ENCODE results near the gene DEFB114. TPM values are rescaled to one million over a fixed set of nuclear protein-coding genes. Genes with fewer than 3 reads are reported as not detected.
"Not testable (repeated sequence)": the region's sequence is repeated elsewhere in the genome, so short reads cannot be mapped to it uniquely, and the experiment has no call there.

Gene DEFB114
- total RNA-seq, 6 donors from 2014 or later, result not detected

DNA sequence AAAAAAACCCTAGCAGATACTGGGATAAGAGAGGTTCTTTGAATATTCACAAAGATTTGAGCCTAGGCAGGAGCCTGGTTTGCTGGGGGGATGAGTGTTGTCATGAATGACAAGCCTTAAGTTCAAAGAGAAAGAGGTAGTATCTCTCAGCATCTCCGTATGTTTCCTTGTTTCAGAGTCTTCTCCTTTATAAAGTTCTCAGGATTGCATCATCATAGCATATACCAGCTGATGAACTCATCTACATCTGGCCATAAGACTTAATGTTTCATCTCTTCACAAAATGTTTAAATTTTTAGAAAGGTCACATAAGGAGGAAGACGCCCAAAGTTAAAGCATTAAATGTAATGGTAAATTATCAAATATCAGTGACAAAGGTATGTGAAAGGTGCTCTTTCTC is 17.1 kb downstream of the DEFB114 start:
- Histone ChIP-seq H3K9me3 (no peaks in the 10 kb centered on the region), H3K27ac (no peak overlapping the region), H3K36me3 (no peaks in the 10 kb centered on the region), H3K27me3 (no peaks in the 10 kb centered on the region), H3K4me1 (no peaks in the 10 kb centered on the region), H3K4me3 (no peak overlapping the region)
- TF ChIP-seq, protein P1, sequence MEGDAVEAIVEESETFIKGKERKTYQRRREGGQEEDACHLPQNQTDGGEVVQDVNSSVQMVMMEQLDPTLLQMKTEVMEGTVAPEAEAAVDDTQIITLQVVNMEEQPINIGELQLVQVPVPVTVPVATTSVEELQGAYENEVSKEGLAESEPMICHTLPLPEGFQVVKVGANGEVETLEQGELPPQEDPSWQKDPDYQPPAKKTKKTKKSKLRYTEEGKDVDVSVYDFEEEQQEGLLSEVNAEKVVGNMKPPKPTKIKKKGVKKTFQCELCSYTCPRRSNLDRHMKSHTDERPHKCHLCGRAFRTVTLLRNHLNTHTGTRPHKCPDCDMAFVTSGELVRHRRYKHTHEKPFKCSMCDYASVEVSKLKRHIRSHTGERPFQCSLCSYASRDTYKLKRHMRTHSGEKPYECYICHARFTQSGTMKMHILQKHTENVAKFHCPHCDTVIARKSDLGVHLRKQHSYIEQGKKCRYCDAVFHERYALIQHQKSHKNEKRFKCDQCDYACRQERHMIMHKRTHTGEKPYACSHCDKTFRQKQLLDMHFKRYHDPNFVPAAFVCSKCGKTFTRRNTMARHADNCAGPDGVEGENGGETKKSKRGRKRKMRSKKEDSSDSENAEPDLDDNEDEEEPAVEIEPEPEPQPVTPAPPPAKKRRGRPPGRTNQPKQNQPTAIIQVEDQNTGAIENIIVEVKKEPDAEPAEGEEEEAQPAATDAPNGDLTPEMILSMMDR (IDR thresholded peaks at IDR 0.05), result no peak
- no peak for TF ChIP-seq POLR2AphosphoS5 (IDR thresholded peaks at IDR 0.05)
- no peak for TF ChIP-seq EP300 (IDR thresholded peaks at IDR 0.05)
- no peak for TF ChIP-seq POLR2A (IDR thresholded peaks at IDR 0.05)
- 64 to 86% methylated on average over 2 of the region's 2 CpGs for WGBS, 2 donors
- ATAC-seq (ENCODE audit: low FRiP score in 2 of 2) (no peak), DNase-seq (no peak)

DNA sequence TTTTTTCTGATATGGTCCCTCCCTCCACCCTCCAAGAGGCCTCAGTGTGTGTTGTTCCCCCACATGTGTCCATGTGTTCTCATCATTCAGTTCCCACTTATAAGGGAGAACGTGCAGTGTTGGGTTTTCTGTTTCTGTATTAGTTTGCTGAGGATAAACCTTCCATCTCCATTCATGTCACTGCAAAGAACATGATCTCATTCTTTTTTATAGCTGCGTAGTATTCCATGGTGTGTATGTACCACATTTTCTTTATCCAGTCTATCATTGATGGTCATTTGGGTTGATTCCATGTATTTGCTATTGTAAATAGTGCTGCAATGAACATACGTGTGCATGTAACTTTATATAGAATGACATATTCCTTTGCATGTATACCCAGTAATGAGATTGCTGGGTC is 19.9 kb downstream of the DEFB114 start:
- H3K4me1 ChIP-seq; ATAC-seq (ENCODE audit: low FRiP score in 2 of 2); H3K27me3 ChIP-seq; H3K36me3 ChIP-seq; DNase-seq; H3K27ac ChIP-seq; H3K9me3 ChIP-seq; H3K4me3 ChIP-seq: not testable (repeated sequence)
- WGBS, 2 donors, result 93 to 94% methylated on average over 3 of the region's 3 CpGs

DNA sequence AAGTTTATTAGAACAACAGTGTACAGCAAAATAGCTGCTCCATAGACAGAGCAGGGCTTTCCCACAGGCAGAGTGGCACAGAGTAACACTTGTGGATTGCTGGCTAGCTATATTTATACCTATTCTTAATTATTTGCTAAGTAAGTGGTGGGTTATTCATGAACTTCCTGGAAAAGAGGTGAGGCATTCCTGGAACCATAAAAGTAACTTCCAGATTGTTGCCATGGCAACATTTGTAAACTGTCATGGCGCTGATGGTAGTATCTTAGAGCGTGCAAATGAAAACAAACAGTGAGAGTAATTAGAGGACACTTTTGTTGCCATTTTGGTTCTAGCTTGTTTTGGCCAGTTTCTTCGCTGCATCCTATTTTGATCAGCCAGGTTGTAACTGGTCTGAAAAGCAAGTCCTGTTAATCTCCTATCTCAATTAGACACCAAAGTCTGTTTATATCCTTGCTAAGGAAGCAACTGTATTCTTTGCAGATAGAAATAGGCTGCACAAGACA is 23.9 kb downstream of the DEFB114 start:
- H3K4me3 ChIP-seq, result no peak overlapping the region
- WGBS, 2 donors, result 56 to 75% methylated on average over 3 of the region's 3 CpGs
- no peak overlapping the region for H3K27ac ChIP-seq
- TF ChIP-seq, protein P1 (IDR thresholded peaks at IDR 0.05), result no peak
- TF ChIP-seq EP300 (IDR thresholded peaks at IDR 0.05) (no peak), POLR2A (IDR thresholded peaks at IDR 0.05) (no peak), POLR2AphosphoS5 (IDR thresholded peaks at IDR 0.05) (no peak)
- H3K27me3 ChIP-seq, result no peaks in the 10 kb centered on the region
- H3K9me3 ChIP-seq, result no peaks in the 10 kb centered on the region
- ATAC-seq (ENCODE audit: low FRiP score in 2 of 2), result no peak
- no peaks in the 10 kb centered on the region for H3K4me1 ChIP-seq
- DNase-seq, result no peak
- H3K36me3 ChIP-seq, result no peaks in the 10 kb centered on the region

DNA sequence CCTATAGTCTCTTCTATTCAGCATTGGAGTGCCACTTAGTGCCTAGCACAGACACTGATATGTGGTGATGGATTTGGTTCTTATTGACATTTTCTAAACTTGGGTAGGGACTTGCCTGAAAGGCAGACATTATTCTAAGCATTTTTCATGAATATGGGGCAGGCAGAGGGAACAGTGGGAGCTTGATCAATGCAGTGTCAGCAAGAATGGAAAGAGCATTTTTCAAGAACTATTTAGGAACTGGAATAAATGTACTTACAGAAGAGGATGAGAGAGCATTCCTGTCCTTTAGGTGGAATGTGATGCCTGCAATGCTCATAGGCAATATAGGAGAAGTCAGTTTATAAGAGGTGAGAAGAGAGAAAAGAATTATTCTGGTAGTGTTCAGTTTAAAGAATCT is 26.2 kb downstream of the DEFB114 start:
- H3K36me3 ChIP-seq, result no peaks in the 10 kb centered on the region
- H3K27me3 ChIP-seq, result no peaks in the 10 kb centered on the region
- H3K4me3 ChIP-seq, result no peak overlapping the region
- H3K4me1 ChIP-seq, result no peaks in the 10 kb centered on the region
- ATAC-seq (ENCODE audit: low FRiP score in 2 of 2), result no peak
- TF ChIP-seq EP300 (IDR thresholded peaks at IDR 0.05), result no peak
- TF ChIP-seq, protein P1 (IDR thresholded peaks at IDR 0.05), result no peak
- H3K27ac ChIP-seq, result no peak overlapping the region
- no peak for DNase-seq
- H3K9me3 ChIP-seq, result no peaks in the 10 kb centered on the region

DNA sequence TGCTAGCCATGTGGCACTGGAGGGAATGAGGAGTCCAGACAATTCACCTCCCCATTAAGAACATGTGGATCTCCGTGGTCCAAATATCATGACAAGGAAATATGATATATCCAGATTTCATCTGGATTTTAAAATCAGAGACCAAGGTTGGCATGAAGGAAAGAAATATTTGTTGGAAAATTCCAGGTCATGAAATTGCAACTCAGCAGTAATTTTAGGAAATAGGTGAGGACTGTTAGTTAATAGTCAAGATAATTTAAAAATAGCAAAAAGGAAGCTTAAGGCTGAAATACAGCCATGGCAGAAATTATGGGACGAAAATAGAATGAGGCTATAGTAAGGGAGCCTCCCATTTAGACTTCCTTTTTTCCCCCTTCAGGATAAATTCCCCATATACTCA is 26.9 kb downstream of the DEFB114 start:
- DNase-seq, result no peak
- H3K4me1 ChIP-seq, result no peaks in the 10 kb centered on the region
- no peak overlapping the region for H3K4me3 ChIP-seq
- no peaks in the 10 kb centered on the region for H3K9me3 ChIP-seq
- no peaks in the 10 kb centered on the region for H3K27me3 ChIP-seq
- no peak overlapping the region for H3K27ac ChIP-seq
- ATAC-seq (ENCODE audit: low FRiP score in 2 of 2), result no peak
- TF ChIP-seq, protein P1 (IDR thresholded peaks at IDR 0.05), result no peak
- TF ChIP-seq POLR2A (IDR thresholded peaks at IDR 0.05) (no peak), EP300 (IDR thresholded peaks at IDR 0.05) (no peak), POLR2AphosphoS5 (IDR thresholded peaks at IDR 0.05) (no peak)
- WGBS, 2 donors, result 51 to 62% methylated on average over 2 of the region's 2 CpGs
- no peaks in the 10 kb centered on the region for H3K36me3 ChIP-seq

All from upper lobe of left lung (tissue), 6 donors.